COR-L47 (cell line): Measurements from ENCODE around the gene GPR119.
"Not testable (repeated sequence)": the region's sequence is repeated elsewhere in the genome, so short reads cannot be mapped to it uniquely, and the experiment has no call there.

Experiments
- DNase-seq: peaks from one replicate; lab custom pipeline; 2025; lab: John Stamatoyannopoulos, UW

The GPR119 gene

GRCh38 chrX:130385520-130385919, at the start of gene GPR119:
Gene GPR119, minus strand, starts transcription at chrX:130385674. Its CDS starts 227 bp downstream, at chrX:130385447.
- no peak for DNase-seq

DNA sequence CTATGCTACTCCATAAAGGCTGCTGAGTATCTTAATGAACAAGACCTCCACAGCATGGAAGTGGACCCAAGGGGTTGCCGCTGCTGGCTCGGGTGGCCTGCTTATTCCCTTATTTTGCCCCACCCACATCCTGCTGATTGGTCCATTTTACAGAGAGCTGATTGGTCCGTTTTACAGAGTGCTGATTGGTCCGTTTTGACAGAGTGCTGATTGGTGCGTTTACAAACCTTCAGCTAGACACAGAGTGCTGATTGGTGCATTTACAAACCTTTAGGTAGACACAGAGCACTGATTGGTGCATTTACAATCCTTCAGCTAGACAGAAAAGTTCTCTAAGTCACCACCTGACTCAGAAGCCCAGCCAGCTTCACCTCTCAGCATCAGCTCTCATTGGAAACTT, 43.8 kb upstream of the GPR119 start:
- DNase-seq, result not testable (repeated sequence)

DNA sequence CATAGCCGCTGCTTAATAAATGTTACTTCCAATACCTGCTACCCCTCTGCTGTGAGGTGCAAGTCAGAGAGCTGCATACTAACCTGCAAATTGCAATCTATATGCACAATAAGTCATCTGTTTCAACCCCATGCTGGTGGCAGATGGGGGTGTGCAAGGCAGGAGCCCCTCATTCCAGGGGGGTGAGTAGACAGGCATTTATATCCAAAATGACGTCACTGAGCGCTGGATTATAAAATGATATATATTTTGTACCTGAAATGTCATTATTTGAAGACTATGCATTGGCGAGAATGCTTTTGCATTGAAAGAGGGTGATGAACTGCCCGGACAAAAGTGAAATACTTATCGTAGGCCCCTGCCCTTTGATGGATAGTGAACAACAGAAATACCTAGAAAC, 41.1 kb upstream of the GPR119 start:
- no peak for DNase-seq

- no peak for DNase-seq
Measured at GRCh38 chrX:130419263-130419662, 33.8 kb upstream of the GPR119 start.

GRCh38 chrX:130418740-130419139, 33.3 kb upstream of the GPR119 start:
- no peak for DNase-seq

GRCh38 chrX:130418066-130418465, 32.6 kb upstream of the GPR119 start:
- DNase-seq, result no peak

GRCh38 chrX:130416785-130417184, 31.3 kb upstream of the GPR119 start:
- DNase-seq, result no peak

GRCh38 chrX:130415201-130415600, 29.7 kb upstream of the GPR119 start:
- DNase-seq, result no peak

- DNase-seq, result no peak
Measured at GRCh38 chrX:130414800-130415199, 29.3 kb upstream of the GPR119 start.

- no peak for DNase-seq
Measured at GRCh38 chrX:130413415-130413814, 27.9 kb upstream of the GPR119 start.

- DNase-seq, result no peak
Measured at GRCh38 chrX:130402208-130402684, 16.8 kb upstream of the GPR119 start.

GRCh38 chrX:130401415-130402207, 16.1 kb upstream of the GPR119 start, which contains the start of gene RBMX2:
Gene RBMX2, plus strand, starts transcription at chrX:130401987. Its CDS starts 46 bp downstream, at chrX:130402033.
- peak; percentile 21 for DNase-seq

DNA sequence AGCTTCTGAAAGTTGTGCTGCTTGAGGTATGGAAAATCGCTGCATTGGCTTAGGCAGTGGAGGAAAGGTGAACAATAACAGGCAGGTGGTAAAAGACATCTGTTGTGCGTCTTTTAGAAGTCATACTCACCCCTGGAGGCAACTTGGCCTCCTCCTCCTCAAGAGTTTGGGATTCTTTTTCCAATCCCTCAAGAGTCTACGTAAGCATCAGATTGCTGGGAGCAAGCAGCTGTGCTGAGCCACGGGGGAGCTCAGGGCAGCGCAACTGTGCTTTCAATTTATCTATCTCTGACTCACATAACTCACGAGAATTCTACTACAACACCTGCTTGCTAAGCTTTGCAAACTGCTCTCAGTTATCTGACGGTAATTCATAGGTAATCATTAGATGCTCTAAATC, 9.9 kb upstream of the GPR119 start:
- DNase-seq, result no peak

DNA sequence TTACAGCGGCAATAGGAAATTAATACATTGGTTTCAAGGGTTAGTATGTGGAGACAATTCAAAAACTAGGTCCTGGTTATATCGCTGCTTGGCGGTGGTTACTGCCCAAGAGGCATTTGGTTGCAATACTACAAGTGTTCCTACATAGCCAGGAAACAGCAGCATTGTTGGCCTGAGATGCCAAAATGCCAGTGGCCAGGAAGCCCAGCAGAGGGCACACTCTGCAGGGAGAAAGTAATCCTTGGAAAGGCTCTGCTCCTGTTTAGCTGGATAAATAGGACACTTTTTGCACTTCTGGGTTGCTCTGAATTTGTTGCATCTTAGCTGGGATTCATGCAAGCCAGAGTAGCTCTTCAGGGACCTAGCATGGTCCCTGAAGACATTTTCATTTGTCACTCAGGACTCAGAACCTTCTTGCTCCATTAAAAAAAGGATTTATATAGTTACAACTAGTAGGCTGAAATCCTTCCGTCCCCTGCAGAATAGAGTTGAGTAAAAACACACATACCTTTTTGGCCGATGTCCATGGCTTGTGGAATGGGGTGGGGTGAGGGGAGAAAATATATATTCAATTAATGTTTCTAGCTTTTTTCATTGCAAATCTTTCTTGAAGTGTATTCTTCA, 8.1 kb upstream of the GPR119 start:
- peak; percentile 12 for DNase-seq

GRCh38 chrX:130386408-130386808, 934 bp upstream of the GPR119 start:
- no peak for DNase-seq

DNA sequence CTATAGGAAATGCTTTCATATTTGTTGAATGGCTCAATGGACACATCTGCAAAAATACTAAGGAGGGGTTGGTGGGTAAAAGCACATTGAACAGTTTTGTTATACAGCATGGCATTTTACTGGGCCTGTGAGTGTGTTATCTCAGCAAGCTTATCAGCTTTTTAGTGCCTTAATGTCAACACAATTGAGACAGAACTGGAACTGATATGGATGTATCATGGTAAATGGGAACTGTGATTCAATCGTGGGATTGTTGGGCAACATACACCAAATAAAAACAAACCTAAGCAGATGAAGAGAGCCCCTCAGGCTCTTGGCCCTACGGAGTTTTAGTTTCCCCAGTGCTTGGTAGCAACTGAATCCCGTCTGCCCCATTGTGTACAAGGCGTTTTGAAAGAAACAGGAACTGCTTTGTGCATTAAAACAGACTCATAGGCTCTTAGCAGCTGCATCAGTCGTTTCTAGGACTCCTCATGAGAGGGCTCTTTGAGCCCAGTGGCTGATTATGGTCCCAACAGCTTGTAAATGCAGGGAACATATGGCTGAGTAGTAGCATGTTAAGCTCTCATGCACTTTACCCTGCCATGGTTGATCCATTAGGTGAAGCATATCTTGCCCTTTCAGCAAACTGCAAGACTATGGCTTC, 7.3 kb downstream of the GPR119 start:
- no peak for DNase-seq

GRCh38 chrX:130376077-130376476, 9.4 kb downstream of the GPR119 start:
- DNase-seq, result no peak

GRCh38 chrX:130352050-130352449, 33.4 kb downstream of the GPR119 start:
- DNase-seq, result not testable (repeated sequence)

DNA sequence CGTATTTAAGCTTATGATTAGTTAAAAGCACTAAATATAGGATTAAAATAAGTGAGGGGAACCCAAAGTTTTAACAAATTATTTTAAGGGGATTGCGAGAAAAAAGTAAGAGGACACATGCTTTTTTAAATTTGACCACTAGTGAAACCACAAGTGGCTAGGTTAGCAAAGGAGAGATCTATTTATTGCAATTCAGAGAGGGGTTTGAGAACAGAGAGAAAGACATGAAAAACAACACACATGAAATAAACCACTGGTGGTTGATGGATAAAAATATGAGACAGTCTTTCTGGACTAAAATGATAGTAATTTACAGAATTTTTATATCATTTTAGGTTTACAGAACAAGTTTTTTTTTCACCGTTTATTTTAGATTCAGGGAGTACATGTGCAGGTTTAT, 33.9 kb downstream of the GPR119 start:
- no peak for DNase-seq

GRCh38 chrX:130347321-130347720, 38.2 kb downstream of the GPR119 start:
- DNase-seq, result no peak

- DNase-seq, result no peak
Measured at GRCh38 chrX:130343411-130343810, 42.1 kb downstream of the GPR119 start.

DNA sequence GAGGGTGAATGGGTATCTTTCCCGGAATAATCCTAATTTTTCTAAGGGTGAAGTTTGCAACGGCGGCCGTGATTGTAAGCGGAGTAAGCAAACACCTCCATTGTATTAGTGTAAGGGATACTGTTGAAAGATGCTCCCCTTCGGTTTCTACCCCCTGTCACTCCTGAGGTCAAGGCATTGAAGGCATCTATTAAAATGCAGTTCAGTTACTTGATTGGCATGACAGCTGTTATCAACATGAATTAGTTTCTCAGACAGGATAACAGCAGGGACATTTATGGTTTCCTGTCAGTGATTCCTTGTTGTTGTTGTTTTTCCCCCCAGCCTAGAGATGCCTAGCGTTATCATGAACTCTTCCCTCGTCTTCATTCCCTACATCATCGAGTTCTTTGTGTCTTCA, 45.2 kb downstream of the GPR119 start:
- DNase-seq, result no peak
